Measurements from ENCODE around the gene YPEL1.
"Not testable (repeated sequence)": the region's sequence is repeated elsewhere in the genome, so short reads cannot be mapped to it uniquely, and the experiment has no call there.

YPEL1 gene

DNA sequence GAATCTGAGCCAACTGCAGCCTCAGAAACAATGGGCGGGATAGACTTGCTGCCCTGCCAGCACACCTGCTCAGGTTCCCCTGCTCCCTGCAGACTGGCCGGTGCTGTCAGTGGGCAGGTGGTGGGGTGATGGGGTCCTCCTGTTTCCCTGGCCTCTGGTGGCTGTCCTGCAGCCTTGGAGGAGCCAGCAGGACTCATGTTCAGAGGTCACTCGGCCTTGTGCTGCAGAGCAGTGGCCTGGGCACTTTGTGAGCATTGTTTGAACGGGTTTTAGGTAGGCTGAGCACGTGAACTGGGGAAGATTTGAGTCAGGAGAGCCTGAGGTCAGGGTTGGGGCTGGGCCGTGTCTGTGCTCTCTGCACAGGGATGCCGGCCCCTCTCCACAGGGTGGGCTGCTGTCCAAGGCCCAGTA, 52.2 kb downstream of the YPEL1 start:
- no peak for DNase-seq (ENCODE audit: low read depth)

GRCh38 chr22:21682385-21683175, 53.0 kb downstream of the YPEL1 start:
- no peak for DNase-seq (ENCODE audit: low read depth)

- DNase-seq (ENCODE audit: low read depth), result no peak
These were observed 53.8 kb downstream of the YPEL1 start for GRCh38 chr22:21681566-21682370.

DNA sequence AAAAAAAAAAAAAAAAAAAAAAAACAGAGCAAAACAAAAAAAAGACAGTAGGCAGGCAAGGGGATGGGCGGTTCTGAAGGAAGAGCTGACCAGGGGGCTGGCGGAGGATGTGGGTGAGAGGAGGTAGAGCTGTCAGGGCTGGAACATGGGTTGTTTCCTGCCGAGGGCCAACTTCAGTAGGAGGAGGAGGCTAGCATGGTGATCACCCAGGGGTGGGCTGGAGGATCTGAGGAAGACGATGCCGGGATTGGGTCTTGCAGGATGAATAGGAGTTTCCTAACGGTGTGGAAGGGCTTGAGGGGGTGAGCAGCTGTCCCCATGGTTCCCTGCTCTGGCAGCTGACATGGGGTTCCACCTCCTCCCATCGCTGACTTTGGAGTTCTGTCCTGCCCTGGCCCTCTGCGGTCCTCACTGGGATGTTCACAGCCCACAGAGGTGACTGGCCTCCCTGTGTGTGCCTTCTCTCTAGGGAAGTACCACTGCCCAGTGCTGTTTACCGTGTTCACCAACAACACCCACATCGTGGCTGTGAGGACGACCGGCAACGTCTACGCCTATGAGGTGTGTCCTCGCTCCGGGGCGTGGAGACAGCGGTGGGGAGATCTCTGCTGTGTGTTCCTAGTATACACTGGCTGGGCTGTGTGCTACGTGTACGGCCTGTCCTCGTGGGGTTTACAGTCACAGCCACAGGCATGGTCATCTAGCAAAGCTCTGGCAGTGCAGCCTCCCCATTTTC, 54.6 kb downstream of the YPEL1 start:
- DNase-seq (ENCODE audit: low read depth), result no peak

DNA sequence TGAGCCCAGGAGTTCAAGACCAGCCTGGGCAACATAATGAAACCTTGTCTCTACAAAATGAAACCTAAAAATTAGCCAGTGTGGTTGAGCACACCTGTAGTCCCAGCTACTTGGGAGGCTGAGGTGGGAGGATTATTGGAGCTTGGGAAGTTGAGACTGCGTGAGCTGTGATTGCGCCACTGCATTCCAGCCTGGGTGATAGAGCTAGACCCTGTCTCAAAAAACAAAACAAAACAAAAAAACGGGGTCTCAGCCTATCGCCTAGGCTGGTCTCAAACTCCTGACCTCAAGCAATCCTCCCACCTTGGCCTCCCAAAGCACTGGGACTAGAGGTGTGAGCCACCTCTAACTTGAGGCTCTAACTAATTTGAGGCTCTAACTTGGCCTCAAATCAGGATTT, 56.2 kb downstream of the YPEL1 start:
- no peak for DNase-seq (ENCODE audit: low read depth)

- not testable (repeated sequence) for DNase-seq (ENCODE audit: low read depth)
These were observed 56.8 kb downstream of the YPEL1 start for GRCh38 chr22:21678842-21679241.

DNA sequence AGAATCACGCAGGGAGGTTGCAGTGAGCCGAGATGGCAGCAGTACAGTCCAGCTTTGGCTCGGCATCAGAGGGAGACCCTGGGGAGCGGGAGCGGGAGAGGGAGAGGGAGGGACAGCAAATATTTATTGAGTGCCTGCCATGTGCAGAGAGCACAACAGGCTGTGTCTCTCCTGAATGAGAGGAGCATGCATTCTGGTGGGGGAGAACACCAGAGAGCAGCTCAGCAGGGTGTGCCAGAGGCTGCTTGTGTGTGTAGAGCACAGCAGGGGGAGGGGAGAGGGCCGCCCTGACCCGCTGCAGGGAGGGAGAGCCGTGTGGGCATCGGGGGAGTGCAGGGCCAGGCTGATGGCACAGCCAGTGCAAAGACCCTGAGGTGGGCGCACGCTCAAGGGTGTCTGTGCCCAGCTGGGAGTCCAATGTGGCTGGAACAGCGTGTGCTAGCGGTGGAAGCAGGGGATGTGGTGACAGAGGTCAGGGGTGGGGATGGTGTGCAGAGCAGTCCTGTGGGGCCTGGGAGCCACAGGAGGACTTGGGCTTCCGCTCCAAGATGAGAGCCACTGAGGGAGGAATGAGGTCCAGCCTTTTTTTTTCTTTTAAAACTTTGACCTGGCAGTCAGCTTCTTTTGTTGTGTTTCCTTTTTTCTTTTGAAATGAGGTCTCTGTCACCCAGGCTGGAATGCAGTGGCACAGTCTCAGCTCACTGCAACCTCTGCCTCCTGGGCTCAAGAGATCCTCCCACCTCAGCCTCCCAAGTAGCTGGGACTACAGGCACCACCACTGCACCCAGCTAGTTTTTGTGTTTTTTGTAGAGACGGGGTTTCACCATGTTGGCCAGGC, 57.8 kb downstream of the YPEL1 start:
- DNase-seq (ENCODE audit: low read depth), result no peak

- DNase-seq (ENCODE audit: low read depth), result no peak
These were observed 60.9 kb downstream of the YPEL1 start for GRCh38 chr22:21674638-21675245.

DNA sequence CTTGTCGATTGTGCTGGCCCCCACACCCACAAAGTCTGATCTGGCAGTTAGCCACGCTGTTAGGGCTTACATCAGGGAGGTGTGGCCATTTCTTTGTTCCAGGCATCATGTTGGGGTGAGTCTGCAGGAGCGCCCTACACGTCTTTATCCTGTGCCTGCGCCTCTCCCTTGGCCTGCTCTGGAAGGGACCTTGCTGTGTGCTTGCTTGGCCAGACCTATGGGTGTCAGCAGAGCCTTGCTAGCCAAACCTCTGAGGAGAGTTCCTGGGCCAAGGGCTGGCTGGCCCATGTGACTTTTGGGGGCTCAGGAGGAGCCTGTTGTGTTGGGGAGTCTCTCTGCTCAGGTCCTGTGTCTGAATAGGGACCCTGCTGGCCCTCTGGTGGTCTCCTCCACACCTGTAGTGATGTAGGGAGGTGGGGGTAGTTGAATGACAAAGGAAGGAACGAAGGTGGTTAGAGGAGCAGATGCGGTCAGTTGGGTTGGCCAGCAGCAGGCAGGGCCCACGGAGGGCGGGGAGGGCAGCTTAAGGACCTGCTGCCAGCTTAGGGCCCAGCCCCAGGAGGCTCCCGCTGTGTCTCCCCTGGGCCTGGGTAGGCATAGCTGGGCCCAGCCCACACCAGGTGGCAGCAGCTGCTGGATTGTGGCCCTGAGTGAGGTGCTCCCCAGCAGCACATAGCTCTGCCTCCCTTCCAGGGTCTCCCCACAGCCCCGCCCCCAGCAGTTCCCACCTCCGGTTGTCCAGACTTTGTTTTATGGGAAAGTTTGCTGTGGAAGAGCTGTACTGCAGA, 61.9 kb downstream of the YPEL1 start:
- DNase-seq (ENCODE audit: low read depth), result no peak

- DNase-seq (ENCODE audit: low read depth), result no peak
These were observed 63.4 kb downstream of the YPEL1 start for GRCh38 chr22:21672107-21672629.

DNA sequence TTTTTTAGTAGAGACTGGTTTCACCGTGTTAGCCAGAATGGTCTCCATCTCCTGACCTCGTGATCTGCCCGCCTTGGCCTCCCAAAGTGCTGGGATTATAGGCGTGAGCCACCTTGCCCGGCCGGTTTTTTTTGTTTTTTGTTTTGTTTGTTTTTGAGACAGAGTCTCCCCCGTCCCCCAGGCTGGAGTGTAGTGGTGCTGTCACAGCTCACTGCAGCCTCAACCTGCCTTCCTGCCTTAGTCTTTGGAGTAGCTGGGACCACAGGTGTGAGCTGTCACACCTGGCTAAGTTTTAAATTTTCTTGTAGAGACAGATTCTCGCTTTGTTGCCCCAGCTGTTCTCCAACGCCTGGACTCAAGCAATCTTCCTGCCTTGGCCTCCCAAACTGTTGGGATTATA, 66.6 kb downstream of the YPEL1 start:
- DNase-seq (ENCODE audit: low read depth), result no peak

- no peak for DNase-seq (ENCODE audit: low read depth)
These were observed 68.8 kb downstream of the YPEL1 start for GRCh38 chr22:21666786-21667185.

GRCh38 chr22:21665047-21665851, 70.3 kb downstream of the YPEL1 start:
- DNase-seq (ENCODE audit: low read depth), result no peak

- no peak for DNase-seq (ENCODE audit: low read depth)
These were observed 71.9 kb downstream of the YPEL1 start for GRCh38 chr22:21663738-21664137.

DNA sequence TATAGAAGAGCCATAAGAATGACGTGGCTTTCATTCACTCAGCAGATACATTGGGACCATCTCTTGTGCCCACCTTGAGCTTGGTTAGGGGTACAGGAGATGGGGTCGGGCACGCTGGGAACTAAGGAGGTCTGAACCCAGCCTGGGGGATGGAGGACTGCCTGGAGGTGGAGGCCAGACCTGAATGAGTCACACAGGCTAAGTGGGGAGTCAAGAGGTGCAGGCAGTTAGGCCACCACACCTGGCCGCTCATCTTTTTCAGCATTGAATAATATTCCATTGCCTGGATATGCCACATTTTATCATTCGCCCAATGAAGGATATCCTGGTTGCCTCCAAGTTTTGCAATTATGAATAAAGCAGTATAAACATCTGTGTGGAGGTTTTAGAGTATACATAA, 73.6 kb downstream of the YPEL1 start:
- no peak for DNase-seq (ENCODE audit: low read depth)

DNA sequence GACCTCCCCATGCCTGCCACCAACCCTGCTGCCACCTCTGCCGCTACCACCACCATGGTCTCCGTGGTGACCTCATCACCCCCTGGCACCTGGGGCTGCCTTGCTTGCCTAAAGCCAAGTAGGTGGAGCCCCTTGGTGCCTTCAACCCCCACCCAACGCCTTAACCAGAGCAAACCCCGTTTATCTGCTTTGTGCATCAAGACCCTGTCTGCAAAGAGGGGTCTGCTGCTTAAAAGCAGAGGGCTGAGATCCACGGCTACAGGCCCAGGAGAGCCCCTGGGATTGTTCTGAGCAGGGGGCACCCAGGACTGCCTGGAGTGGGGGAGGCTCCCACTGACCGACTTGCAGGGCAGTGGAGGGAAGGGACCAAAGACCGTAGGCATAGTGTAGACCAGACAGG, 74.7 kb downstream of the YPEL1 start:
- no peak for DNase-seq (ENCODE audit: low read depth)

DNA sequence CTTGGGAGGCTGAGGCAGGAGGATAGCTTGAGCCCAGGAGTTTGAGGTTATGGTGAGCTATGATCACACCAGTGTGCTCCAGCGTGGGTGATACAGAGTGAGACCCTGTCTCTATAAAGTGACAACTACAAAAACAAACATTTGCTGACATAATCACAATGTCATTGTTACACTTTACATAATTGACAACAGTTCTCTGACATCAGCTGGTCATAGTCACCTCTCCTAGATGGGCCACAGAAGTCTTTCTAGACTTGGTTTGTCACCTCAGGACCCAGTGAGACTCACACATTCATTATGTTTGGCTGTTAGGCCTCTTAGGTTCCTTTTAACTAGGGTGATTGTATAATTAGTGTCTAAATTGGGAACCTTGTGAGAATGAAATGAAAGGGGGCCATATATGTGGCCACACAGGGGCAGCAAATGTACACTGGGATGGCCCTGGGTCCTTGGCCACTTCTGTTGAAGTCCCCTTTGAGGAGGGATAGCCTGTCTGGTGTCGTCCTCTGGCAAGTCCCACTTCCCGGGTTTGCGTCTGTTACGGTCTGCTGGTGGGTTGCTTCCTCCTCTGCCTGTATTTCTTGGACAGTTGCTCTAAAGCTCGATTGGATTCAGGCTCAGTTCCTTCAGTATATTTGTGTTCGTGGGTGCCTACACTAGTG, 75.6 kb downstream of the YPEL1 start:
- no peak for DNase-seq (ENCODE audit: low read depth)

- DNase-seq (ENCODE audit: low read depth), result peak; percentile 71
These were observed 78.1 kb downstream of the YPEL1 start for GRCh38 chr22:21657360-21658032.
